GM23338 (cell line): ENCODE results near the gene PKM.

ENCODE experiments used
- CREB1 ChIP-seq: fragments of 250-450 bp; sonication (Bioruptor Pico); IDR thresholded peaks from 2 replicates; pipeline ENCODE4 v1.5.0; 2020; ENCODE audit warnings: low read depth, mild to moderate bottlenecking, moderate library complexity
- EZH2 ChIP-seq: fragments of 200-600 bp; sonication (generic); IDR thresholded peaks from one replicate; pipeline ENCODE4 v1.8.0; 2017; ENCODE audit warnings: antibody characterized with exemption, mild to moderate bottlenecking, low read depth; ENCODE audit not compliant: unreplicated experiment
- EZH2phosphoT487 ChIP-seq: fragments of 200-600 bp; sonication (generic); IDR thresholded peaks from one replicate; pipeline ENCODE4 v1.8.1; 2018; ENCODE audit warnings: antibody characterized with exemption; ENCODE audit not compliant: unreplicated experiment
- JUNB ChIP-seq: IDR thresholded peaks from one replicate; pipeline ENCODE4 v1.6.1; 2016; ENCODE audit warnings: antibody characterized with exemption; ENCODE audit not compliant: unreplicated experiment
- POLR2AphosphoS5 ChIP-seq: IDR thresholded peaks from 2 replicates; pipeline ENCODE4 v1.6.1; 2016; ENCODE audit warnings: antibody characterized with exemption, low read depth
- STAT1 ChIP-seq: IDR thresholded peaks from one replicate; pipeline ENCODE4 v1.6.1; 2016; ENCODE audit warnings: antibody characterized with exemption; ENCODE audit not compliant: unreplicated experiment
- ZNF114 ChIP-seq: fragments of 250-450 bp; sonication (Bioruptor Pico); IDR thresholded peaks from 2 replicates; pipeline ENCODE4 v1.5.0; 2020; ENCODE audit warnings: mild to moderate bottlenecking, moderate library complexity
- ZNF331 ChIP-seq: fragments of 250-450 bp; sonication (Bioruptor Pico); IDR thresholded peaks from 2 replicates; pipeline ENCODE4 v1.5.0; 2020; ENCODE audit warnings: low read depth, mild to moderate bottlenecking, moderate library complexity
- TF ChIP-seq, protein P1 (sequence below), 2 experiments: fragments of 200-600 bp in 1 of 2; sonication (generic) in 1 of 2; conservative IDR thresholded peaks; 2 replicates each; pipeline versions ENCODE4 v1.5.1 to v1.6.1; 2016 to 2017; ENCODE audit warnings: antibody characterized with exemption in 2 of 2, low read depth in 2 of 2, mild to moderate bottlenecking in 2 of 2, moderate library complexity in 1 of 2
- TF ChIP-seq, protein P2 (sequence below): IDR thresholded peaks from one replicate; pipeline ENCODE4 v1.6.1; 2018; ENCODE audit warnings: antibody characterized with exemption; ENCODE audit not compliant: unreplicated experiment
- TF ChIP-seq, protein P3 (sequence below): IDR thresholded peaks from 2 replicates; pipeline ENCODE4 v1.6.1; 2016; ENCODE audit warnings: antibody characterized with exemption
- TF ChIP-seq, protein P4 (sequence below): fragments of 250-450 bp; sonication (Bioruptor Pico); IDR thresholded peaks from 2 replicates; pipeline ENCODE4 v1.5.0; 2020; ENCODE audit warnings: mild to moderate bottlenecking, moderate library complexity

GRCh38 chr15:72183781-72184164 lies 47.2 kb downstream of the PKM start:
- no peak for TF ChIP-seq POLR2AphosphoS5
- TF ChIP-seq, protein P1, sequence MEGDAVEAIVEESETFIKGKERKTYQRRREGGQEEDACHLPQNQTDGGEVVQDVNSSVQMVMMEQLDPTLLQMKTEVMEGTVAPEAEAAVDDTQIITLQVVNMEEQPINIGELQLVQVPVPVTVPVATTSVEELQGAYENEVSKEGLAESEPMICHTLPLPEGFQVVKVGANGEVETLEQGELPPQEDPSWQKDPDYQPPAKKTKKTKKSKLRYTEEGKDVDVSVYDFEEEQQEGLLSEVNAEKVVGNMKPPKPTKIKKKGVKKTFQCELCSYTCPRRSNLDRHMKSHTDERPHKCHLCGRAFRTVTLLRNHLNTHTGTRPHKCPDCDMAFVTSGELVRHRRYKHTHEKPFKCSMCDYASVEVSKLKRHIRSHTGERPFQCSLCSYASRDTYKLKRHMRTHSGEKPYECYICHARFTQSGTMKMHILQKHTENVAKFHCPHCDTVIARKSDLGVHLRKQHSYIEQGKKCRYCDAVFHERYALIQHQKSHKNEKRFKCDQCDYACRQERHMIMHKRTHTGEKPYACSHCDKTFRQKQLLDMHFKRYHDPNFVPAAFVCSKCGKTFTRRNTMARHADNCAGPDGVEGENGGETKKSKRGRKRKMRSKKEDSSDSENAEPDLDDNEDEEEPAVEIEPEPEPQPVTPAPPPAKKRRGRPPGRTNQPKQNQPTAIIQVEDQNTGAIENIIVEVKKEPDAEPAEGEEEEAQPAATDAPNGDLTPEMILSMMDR (conservative IDR thresholded peaks at IDR 0.05; ENCODE audit: low read depth in 2 of 2), result no peak
- no peak for TF ChIP-seq EZH2
- TF ChIP-seq EZH2phosphoT487, result no peak
- no peak for TF ChIP-seq JUNB
- no peak for TF ChIP-seq CREB1
- TF ChIP-seq ZNF114 (CRISPR knock-in tag), result no peak
- TF ChIP-seq, protein P2, sequence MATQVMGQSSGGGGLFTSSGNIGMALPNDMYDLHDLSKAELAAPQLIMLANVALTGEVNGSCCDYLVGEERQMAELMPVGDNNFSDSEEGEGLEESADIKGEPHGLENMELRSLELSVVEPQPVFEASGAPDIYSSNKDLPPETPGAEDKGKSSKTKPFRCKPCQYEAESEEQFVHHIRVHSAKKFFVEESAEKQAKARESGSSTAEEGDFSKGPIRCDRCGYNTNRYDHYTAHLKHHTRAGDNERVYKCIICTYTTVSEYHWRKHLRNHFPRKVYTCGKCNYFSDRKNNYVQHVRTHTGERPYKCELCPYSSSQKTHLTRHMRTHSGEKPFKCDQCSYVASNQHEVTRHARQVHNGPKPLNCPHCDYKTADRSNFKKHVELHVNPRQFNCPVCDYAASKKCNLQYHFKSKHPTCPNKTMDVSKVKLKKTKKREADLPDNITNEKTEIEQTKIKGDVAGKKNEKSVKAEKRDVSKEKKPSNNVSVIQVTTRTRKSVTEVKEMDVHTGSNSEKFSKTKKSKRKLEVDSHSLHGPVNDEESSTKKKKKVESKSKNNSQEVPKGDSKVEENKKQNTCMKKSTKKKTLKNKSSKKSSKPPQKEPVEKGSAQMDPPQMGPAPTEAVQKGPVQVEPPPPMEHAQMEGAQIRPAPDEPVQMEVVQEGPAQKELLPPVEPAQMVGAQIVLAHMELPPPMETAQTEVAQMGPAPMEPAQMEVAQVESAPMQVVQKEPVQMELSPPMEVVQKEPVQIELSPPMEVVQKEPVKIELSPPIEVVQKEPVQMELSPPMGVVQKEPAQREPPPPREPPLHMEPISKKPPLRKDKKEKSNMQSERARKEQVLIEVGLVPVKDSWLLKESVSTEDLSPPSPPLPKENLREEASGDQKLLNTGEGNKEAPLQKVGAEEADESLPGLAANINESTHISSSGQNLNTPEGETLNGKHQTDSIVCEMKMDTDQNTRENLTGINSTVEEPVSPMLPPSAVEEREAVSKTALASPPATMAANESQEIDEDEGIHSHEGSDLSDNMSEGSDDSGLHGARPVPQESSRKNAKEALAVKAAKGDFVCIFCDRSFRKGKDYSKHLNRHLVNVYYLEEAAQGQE, result no peak
- TF ChIP-seq, protein P3, sequence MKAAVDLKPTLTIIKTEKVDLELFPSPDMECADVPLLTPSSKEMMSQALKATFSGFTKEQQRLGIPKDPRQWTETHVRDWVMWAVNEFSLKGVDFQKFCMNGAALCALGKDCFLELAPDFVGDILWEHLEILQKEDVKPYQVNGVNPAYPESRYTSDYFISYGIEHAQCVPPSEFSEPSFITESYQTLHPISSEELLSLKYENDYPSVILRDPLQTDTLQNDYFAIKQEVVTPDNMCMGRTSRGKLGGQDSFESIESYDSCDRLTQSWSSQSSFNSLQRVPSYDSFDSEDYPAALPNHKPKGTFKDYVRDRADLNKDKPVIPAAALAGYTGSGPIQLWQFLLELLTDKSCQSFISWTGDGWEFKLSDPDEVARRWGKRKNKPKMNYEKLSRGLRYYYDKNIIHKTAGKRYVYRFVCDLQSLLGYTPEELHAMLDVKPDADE, result no peak
- TF ChIP-seq STAT1, result no peak
- TF ChIP-seq ZNF331 (CRISPR knock-in tag), result no peak
- TF ChIP-seq, protein P4, sequence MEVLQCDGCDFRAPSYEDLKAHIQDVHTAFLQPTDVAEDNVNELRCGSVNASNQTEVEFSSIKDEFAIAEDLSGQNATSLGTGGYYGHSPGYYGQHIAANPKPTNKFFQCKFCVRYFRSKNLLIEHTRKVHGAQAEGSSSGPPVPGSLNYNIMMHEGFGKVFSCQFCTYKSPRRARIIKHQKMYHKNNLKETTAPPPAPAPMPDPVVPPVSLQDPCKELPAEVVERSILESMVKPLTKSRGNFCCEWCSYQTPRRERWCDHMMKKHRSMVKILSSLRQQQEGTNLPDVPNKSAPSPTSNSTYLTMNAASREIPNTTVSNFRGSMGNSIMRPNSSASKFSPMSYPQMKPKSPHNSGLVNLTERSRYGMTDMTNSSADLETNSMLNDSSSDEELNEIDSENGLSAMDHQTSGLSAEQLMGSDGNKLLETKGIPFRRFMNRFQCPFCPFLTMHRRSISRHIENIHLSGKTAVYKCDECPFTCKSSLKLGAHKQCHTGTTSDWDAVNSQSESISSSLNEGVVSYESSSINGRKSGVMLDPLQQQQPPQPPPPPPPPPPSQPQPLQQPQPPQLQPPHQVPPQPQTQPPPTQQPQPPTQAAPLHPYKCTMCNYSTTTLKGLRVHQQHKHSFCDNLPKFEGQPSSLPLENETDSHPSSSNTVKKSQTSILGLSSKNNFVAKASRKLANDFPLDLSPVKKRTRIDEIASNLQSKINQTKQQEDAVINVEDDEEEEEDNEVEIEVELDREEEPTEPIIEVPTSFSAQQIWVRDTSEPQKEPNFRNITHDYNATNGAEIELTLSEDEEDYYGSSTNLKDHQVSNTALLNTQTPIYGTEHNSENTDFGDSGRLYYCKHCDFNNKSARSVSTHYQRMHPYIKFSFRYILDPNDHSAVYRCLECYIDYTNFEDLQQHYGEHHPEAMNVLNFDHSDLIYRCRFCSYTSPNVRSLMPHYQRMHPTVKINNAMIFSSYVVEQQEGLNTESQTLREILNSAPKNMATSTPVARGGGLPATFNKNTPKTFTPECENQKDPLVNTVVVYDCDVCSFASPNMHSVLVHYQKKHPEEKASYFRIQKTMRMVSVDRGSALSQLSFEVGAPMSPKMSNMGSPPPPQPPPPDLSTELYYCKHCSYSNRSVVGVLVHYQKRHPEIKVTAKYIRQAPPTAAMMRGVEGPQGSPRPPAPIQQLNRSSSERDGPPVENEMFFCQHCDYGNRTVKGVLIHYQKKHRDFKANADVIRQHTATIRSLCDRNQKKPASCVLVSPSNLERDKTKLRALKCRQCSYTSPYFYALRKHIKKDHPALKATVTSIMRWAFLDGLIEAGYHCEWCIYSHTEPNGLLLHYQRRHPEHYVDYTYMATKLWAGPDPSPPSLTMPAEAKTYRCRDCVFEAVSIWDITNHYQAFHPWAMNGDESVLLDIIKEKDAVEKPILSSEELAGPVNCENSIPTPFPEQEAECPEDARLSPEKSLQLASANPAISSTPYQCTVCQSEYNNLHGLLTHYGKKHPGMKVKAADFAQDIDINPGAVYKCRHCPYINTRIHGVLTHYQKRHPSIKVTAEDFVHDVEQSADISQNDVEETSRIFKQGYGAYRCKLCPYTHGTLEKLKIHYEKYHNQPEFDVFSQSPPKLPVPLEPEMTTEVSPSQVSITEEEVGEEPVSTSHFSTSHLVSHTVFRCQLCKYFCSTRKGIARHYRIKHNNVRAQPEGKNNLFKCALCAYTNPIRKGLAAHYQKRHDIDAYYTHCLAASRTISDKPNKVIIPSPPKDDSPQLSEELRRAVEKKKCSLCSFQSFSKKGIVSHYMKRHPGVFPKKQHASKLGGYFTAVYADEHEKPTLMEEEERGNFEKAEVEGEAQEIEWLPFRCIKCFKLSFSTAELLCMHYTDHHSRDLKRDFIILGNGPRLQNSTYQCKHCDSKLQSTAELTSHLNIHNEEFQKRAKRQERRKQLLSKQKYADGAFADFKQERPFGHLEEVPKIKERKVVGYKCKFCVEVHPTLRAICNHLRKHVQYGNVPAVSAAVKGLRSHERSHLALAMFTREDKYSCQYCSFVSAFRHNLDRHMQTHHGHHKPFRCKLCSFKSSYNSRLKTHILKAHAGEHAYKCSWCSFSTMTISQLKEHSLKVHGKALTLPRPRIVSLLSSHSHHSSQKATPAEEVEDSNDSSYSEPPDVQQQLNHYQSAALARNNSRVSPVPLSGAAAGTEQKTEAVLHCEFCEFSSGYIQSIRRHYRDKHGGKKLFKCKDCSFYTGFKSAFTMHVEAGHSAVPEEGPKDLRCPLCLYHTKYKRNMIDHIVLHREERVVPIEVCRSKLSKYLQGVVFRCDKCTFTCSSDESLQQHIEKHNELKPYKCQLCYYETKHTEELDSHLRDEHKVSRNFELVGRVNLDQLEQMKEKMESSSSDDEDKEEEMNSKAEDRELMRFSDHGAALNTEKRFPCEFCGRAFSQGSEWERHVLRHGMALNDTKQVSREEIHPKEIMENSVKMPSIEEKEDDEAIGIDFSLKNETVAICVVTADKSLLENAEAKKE (CRISPR knock-in tag), result no peak
